AG04449 (cell line): ENCODE results near the gene DAPK2.
A peak's percentile ranks its signal among the peaks of the same experiment; 100 is the strongest.

Experiments
- CTCF ChIA-PET: fragments of 350-600 bp; formaldehyde crosslinking; extraction: SDS; loops from one replicate; lab custom pipeline; 2021; ENCODE audit warnings: antibody characterized with exemption; lab: Yijun Ruan, JAX
- POLR2A ChIA-PET: fragments of 400-600, 350-600 bp; formaldehyde crosslinking; extraction: SDS; loops from one replicate; lab custom pipeline; 2020; ENCODE audit warnings: antibody characterized with exemption, inconsistent platforms; lab: Yijun Ruan, JAX
- DNase-seq: peaks from one replicate; pipeline ENCODE4 v3.0.0-alpha.2; 2010; ENCODE audit warnings: low read depth, low spot score
- H3K4me3 ChIP-seq: 2 replicates; pipeline ENCODE4 v1.5.1; 2011; ENCODE audit warnings: low read depth, mild to moderate bottlenecking, control low read depth, low read length
- CTCF ChIP-seq: IDR thresholded peaks from one replicate; pipeline ENCODE4 v1.5.1; 2011; ENCODE audit warnings: mild to moderate bottlenecking, moderate library complexity, low read length, control low read depth, inconsistent platforms; ENCODE audit not compliant: insufficient read depth; ENCODE audit errors: missing control alignments

DAPK2 gene

GRCh38 chr15:63918901-63919348 lies 127.4 kb downstream of the DAPK2 start:
- no peak for TF ChIP-seq CTCF
- ChIA-PET POLR2A (no interaction called here), CTCF (interaction anchor here (1.5 to 7.2 kb wide), 2 partner anchors 12 to 26 kb away, joined by 3 to 57 read pairs; no protein-coding TSS in a partner anchor)

GRCh38 chr15:63918317-63918672 lies 128.0 kb downstream of the DAPK2 start:
- ChIA-PET CTCF (interaction anchor here (1.3 to 7.2 kb wide), 2 partner anchors 27 to 128 kb away, joined by 5 to 57 read pairs; no protein-coding TSS in a partner anchor), POLR2A (no interaction called here)
- no peak overlapping the region for H3K4me3 ChIP-seq
- no peak for TF ChIP-seq CTCF
- DNase-seq: no peak

More at GRCh38 chr15:63918901-63919348, 127.4 kb downstream of the DAPK2 start:
- no peak overlapping the region for H3K4me3 ChIP-seq
- DNase-seq: no peak

- DNase-seq: no peak
- H3K4me3 ChIP-seq: no peak overlapping the region
- POLR2A ChIA-PET: no interaction called here
- CTCF ChIA-PET: interaction anchor here (1.3 to 7.2 kb wide), 2 partner anchors 27 to 129 kb away, joined by 5 to 57 read pairs; no protein-coding TSS in a partner anchor
- TF ChIP-seq CTCF: no peak
These were observed 128.5 kb downstream of the DAPK2 start for GRCh38 chr15:63917588-63918316.

GRCh38 chr15:63915873-63916771 lies 130.2 kb downstream of the DAPK2 start:
- TF ChIP-seq CTCF: peak; percentile 65
- ChIA-PET CTCF (interaction anchor here (0.5 to 7.2 kb wide), 8 partner anchors 10 to 153 kb away, joined by 3 to 57 read pairs (median 4); partner anchors contain the start of gene DAPK2), POLR2A (interaction anchor here (0.6 kb wide), 1 partner anchor 54 kb away, joined by 4 read pairs; no protein-coding TSS in a partner anchor)
- DNase-seq: no peak
- H3K4me3 ChIP-seq: no peak overlapping the region

GRCh38 chr15:63915209-63915872 lies 130.9 kb downstream of the DAPK2 start:
- POLR2A ChIA-PET: no interaction called here
- no peak for DNase-seq
- H3K4me3 ChIP-seq: no peak overlapping the region
- CTCF ChIA-PET: interaction anchor here (0.9 to 7.2 kb wide), 6 partner anchors 11 to 154 kb away, joined by 3 to 57 read pairs (median 4); partner anchors contain the start of gene DAPK2
- TF ChIP-seq CTCF: no peak
